WTC11 (cell line): ENCODE data around the gene PSTK.

ENCODE experiments used
- CBFB ChIP-seq: sonication (generic); formaldehyde crosslinking; IDR thresholded peaks from 2 replicates; pipeline ENCODE4 v1.8.1; 2022; ENCODE audit warnings: mild to moderate bottlenecking, low read depth, missing genetic modification reagents
- TEAD4 ChIP-seq: sonication (generic); formaldehyde crosslinking; IDR thresholded peaks from 2 replicates; pipeline ENCODE4 v1.8.0; 2022; ENCODE audit warnings: mild to moderate bottlenecking, missing genetic modification reagents
- TF ChIP-seq, protein P1 (sequence below): fragments of 200-600 bp; IDR thresholded peaks from 2 replicates; pipeline ENCODE4 v1.8.0; 2022; ENCODE audit warnings: antibody characterized with exemption
- TF ChIP-seq, protein P2 (sequence below): sonication (generic); formaldehyde crosslinking; IDR thresholded peaks from 2 replicates; pipeline ENCODE4 v1.8.1; 2023; ENCODE audit warnings: mild to moderate bottlenecking, missing genetic modification reagents, moderate library complexity
- TF ChIP-seq, protein P3 (sequence below): sonication (generic); formaldehyde crosslinking; IDR thresholded peaks from 2 replicates; pipeline ENCODE4 v1.8.0; 2022; ENCODE audit warnings: mild to moderate bottlenecking, missing genetic modification reagents

DNA sequence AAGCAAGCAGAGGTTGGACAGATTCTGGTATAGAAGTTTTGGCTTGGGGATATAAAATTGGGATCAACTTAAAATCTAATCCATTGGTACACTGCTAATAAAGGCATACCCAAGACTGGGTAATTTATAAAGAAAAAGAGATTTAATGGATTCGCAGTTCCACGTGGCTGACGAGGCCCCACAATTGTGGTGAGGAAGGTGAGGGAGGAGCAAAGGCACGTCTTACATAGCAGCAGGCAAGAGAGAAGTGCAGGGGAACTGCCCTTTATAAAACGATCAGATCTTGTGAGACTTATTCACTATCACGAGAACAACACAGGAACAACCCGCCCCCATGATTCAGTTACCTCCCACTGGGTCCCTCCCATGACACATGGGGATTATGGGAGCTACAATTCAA is 38.3 kb downstream of the PSTK start:
- TF ChIP-seq, protein P1, sequence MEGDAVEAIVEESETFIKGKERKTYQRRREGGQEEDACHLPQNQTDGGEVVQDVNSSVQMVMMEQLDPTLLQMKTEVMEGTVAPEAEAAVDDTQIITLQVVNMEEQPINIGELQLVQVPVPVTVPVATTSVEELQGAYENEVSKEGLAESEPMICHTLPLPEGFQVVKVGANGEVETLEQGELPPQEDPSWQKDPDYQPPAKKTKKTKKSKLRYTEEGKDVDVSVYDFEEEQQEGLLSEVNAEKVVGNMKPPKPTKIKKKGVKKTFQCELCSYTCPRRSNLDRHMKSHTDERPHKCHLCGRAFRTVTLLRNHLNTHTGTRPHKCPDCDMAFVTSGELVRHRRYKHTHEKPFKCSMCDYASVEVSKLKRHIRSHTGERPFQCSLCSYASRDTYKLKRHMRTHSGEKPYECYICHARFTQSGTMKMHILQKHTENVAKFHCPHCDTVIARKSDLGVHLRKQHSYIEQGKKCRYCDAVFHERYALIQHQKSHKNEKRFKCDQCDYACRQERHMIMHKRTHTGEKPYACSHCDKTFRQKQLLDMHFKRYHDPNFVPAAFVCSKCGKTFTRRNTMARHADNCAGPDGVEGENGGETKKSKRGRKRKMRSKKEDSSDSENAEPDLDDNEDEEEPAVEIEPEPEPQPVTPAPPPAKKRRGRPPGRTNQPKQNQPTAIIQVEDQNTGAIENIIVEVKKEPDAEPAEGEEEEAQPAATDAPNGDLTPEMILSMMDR, result no peak
- TF ChIP-seq, protein P2, sequence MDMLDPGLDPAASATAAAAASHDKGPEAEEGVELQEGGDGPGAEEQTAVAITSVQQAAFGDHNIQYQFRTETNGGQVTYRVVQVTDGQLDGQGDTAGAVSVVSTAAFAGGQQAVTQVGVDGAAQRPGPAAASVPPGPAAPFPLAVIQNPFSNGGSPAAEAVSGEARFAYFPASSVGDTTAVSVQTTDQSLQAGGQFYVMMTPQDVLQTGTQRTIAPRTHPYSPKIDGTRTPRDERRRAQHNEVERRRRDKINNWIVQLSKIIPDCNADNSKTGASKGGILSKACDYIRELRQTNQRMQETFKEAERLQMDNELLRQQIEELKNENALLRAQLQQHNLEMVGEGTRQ (CRISPR knock-in tag), result no peak
- TF ChIP-seq, protein P3, sequence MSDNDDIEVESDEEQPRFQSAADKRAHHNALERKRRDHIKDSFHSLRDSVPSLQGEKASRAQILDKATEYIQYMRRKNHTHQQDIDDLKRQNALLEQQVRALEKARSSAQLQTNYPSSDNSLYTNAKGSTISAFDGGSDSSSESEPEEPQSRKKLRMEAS (CRISPR knock-in tag), result no peak
- no peak for TF ChIP-seq CBFB (CRISPR knock-in tag)
- TF ChIP-seq TEAD4 (CRISPR knock-in tag), result no peak
